Coronary artery (tissue), 2 donors: ENCODE measurements around the gene SLIT3.

ENCODE experiments used
- DNase-seq: peaks from one replicate; pipeline ENCODE4 v3.0.0-alpha.2; 2017; ENCODE audit warnings: low spot score
- H3K27ac ChIP-seq, 2 donors: fragments of 200-600 bp; sonication (generic); one replicate each; pipeline ENCODE4 v1.5.1; 2016 to 2019
- H3K4me3 ChIP-seq: fragments of 200-600 bp; sonication (generic); 2 replicates; pipeline ENCODE4 v1.5.1; 2016; ENCODE audit warnings: mild to moderate bottlenecking, moderate library complexity
- TF ChIP-seq, protein P1 (sequence below): fragments of 200-600 bp; sonication (generic); IDR thresholded peaks from one replicate; pipeline ENCODE4 v1.5.1; 2019; ENCODE audit warnings: antibody characterized with exemption

Gene SLIT3

DNA sequence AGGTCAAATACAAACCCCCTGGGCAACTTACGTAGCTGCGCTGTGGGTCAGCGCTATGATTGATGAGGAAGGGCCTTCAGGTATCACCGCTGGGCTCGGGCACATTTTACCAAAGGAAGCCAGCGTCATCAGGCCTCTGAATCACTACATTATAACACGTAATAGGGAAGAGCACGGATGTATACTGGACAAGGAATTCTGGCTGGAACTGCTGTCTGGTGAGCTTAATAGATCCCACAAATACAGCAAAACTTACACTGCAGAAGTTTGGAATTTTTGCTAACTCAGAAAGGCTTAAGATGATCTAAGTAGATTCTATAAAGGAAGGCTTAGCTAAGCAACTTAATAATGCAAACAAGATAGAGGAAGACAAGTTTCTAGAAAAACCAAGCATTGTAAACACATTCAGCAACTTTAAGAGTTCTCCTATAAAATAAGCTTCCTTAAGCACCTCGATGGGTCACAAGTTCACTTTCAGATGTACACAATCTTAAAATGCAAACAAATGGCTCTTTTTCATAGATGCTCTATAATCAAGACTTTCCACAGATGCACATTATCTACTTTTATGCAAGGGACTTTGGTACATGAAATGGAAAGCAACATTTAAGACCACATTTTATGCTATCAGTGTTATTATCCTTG is 361.7 kb downstream of the SLIT3 start:
- no peak for DNase-seq
- Histone ChIP-seq H3K27ac (no peak overlapping the region), H3K4me3 (no peak overlapping the region)
- TF ChIP-seq, protein P1, sequence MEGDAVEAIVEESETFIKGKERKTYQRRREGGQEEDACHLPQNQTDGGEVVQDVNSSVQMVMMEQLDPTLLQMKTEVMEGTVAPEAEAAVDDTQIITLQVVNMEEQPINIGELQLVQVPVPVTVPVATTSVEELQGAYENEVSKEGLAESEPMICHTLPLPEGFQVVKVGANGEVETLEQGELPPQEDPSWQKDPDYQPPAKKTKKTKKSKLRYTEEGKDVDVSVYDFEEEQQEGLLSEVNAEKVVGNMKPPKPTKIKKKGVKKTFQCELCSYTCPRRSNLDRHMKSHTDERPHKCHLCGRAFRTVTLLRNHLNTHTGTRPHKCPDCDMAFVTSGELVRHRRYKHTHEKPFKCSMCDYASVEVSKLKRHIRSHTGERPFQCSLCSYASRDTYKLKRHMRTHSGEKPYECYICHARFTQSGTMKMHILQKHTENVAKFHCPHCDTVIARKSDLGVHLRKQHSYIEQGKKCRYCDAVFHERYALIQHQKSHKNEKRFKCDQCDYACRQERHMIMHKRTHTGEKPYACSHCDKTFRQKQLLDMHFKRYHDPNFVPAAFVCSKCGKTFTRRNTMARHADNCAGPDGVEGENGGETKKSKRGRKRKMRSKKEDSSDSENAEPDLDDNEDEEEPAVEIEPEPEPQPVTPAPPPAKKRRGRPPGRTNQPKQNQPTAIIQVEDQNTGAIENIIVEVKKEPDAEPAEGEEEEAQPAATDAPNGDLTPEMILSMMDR, result no peak

DNA sequence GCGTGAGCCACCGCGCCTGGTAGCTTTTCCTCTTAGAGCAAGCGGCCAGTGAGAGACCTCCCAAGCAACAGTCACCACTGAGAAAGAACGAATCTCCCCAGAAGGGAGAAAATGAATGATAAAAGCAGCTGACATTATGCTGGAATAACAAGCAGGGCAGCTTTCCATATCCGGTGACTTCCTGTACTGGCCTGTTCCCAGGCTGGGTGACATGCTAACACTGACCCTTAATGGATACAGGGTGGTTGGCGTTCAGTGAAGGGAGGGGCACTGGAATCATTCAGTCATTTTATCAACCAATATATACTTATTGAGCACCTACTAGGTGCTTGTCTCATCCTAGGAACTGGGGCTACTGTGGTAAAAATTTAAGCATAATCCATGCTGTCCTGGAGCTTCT is 364.4 kb downstream of the SLIT3 start:
- H3K4me3 ChIP-seq, result no peak overlapping the region
- DNase-seq, result no peak
- TF ChIP-seq, protein P1, result no peak
- no peak overlapping the region for H3K27ac ChIP-seq

DNA sequence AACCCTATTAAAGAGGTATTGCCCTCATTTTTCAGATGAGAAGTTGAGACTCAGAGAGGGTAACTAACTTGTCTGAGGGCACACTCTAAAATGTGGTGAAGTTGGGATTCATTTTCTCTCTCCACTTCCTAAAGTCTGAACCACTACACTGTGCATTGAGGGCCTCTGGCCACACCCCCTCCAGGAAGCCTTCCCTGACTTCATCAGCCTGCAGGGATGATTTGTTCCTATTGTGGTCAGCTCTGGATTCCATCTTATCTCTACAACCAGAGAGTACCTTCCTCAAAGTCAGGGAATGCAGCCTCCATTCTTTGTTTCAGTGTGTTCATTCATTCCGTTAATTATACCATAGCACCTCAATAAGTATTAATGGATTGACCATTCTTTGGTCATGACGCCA is 365.8 kb downstream of the SLIT3 start:
- TF ChIP-seq, protein P1, result no peak
- Histone ChIP-seq H3K27ac (no peak overlapping the region), H3K4me3 (no peak overlapping the region)
- DNase-seq, result no peak

DNA sequence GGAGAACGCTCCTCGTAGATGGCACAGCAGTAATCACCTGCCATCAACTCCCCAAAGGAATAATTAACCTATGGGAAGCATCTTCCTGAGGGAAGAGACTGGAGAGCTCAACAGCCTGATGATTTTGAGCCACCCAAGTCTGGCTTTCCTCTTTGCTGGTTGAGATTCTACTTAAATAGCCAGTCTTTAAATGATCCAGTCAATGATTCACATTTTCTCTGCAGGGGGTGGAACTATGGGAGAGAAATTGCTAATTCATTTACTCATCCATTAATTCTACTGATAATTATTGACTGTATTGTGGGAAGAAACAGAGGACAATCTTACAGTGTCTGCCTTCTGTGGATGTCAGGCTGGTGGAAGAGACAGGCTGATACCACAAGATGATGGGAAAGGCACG is 366.8 kb downstream of the SLIT3 start:
- no peak for DNase-seq
- Histone ChIP-seq H3K4me3 (no peak overlapping the region), H3K27ac (no peak overlapping the region)
- TF ChIP-seq, protein P1, result no peak

DNA sequence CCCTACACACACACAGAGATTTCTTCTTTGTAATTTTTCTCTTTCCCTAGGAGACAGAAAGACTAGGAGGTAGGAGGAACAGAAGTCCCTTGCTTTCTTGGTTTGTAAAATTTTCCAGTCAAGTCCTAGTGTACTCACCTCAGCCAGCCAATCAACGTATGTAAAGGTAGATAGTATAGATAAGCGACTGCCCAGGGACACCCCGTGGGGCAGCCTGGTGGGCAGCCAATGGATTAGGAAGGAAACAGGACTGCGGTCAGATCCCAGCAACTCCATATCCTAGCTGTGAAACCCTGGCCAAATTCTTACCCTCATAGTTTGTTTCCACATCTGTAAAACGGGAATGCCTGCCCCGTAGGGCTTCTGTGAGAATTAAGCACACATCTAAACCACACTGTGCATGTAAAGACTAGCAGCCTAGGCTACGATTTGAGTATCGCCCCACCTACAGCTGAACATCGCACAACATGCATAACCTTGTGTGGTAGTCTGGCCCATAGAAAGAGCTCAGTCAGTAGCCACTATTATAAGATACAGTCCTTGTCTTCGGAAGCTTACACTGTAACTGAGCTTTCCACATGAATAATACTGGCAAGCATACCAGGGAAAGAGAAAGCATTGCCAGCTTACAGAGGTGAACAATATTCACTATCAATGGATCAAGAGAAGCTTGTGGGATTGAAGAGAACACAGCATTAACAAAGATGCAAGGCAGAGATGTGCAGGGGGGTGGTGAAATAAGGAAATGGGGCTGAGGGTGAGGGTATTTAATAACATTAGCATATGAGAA is 368.3 kb downstream of the SLIT3 start:
- Histone ChIP-seq H3K27ac (no peak overlapping the region), H3K4me3 (no peak overlapping the region)
- DNase-seq, result no peak
- TF ChIP-seq, protein P1, result no peak

DNA sequence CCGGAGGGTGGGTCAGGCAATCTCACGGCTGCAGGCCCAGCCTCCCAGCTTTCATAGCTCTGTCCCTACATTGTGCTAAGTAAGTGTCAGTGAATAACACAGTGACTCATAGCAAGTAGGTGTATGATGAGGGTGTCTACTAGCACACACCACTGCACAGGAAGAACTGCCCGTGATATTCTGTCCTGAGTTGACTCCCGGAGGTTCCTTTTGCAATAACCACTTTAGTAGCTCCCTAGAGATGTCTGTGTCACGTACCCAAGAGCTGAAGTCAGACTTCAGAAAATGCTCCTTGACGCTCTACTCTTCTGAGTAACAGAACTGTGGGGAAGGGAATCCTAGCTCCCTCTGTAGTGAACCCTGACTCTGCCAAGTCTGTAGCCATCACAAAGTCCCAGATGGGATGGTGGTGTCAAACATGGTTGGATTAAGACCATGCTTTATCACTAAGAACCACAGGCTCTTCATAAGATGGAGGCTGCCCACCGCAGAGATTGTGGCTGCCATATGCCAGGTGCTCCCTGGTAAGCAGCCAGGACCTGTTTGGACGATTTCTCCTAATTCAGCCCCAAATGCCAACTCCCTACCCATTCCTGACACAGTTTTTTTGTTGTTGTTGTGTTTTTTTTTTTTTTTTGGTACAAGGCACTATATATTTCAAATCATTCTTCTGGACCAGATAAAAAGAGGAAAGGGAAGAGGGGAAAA is 369.1 kb downstream of the SLIT3 start:
- no peak overlapping the region for H3K27ac ChIP-seq
- TF ChIP-seq, protein P1, result no peak
- DNase-seq, result no peak
- no peak overlapping the region for H3K4me3 ChIP-seq
